Endodermal cell (in vitro differentiated cells): ENCODE data around the gene ABLIM1. TPM values are rescaled to one million over a fixed set of nuclear protein-coding genes. Genes with fewer than 3 reads are reported as not detected.

ENCODE experiments used
- DNase-seq: peaks from one replicate; pipeline ENCODE4 v3.0.0-alpha.2; 2017
- H3K27ac ChIP-seq: 2 replicates; pipeline ENCODE4 v1.5.1; 2013; ENCODE audit warnings: mild to moderate bottlenecking, low read depth, low read length, moderate library complexity
- H3K27me3 ChIP-seq: 2 replicates; pipeline ENCODE4 v1.6.1; 2013; ENCODE audit warnings: mild to moderate bottlenecking, low read length, moderate library complexity; ENCODE audit not compliant: insufficient read depth, control insufficient read depth, poor library complexity, severe bottlenecking
- H3K36me3 ChIP-seq: 2 replicates; pipeline ENCODE4 v1.7.0; 2013; ENCODE audit warnings: mild to moderate bottlenecking, low read length, moderate library complexity; ENCODE audit not compliant: control insufficient read depth, insufficient read depth
- H3K4me1 ChIP-seq: one replicate; pipeline ENCODE4 v1.7.0; 2013; ENCODE audit warnings: low read length; ENCODE audit not compliant: control insufficient read depth, insufficient read depth
- H3K4me3 ChIP-seq: 2 replicates; pipeline ENCODE4 v1.5.1; 2013; ENCODE audit warnings: mild to moderate bottlenecking, low read length, moderate library complexity
- H3K9ac ChIP-seq: 2 replicates; pipeline ENCODE4 v1.6.1; 2013; ENCODE audit warnings: mild to moderate bottlenecking, low read length, moderate library complexity; ENCODE audit not compliant: poor library complexity, severe bottlenecking; ENCODE audit errors: extremely low read depth
- H3K9me3 ChIP-seq: 2 replicates; pipeline ENCODE4 v1.6.1; 2013; ENCODE audit warnings: mild to moderate bottlenecking, low read length, moderate library complexity; ENCODE audit not compliant: control insufficient read depth
- H3K27ac Mint-ChIP-seq: 2 replicates; pipeline ENCODE4 v1.8.0; 2020; ENCODE audit warnings: mixed read lengths
- H3K27me3 Mint-ChIP-seq: 2 replicates; pipeline ENCODE4 v1.8.0; 2021; ENCODE audit warnings: mild to moderate bottlenecking, mixed read lengths; ENCODE audit not compliant: insufficient read depth
- H3K36me3 Mint-ChIP-seq: 2 replicates; pipeline ENCODE4 v1.8.0; 2020; ENCODE audit warnings: low read depth, mixed read lengths
- H3K4me1 Mint-ChIP-seq: 2 replicates; pipeline ENCODE4 v1.8.0; 2020; ENCODE audit warnings: mixed read lengths
- H3K4me3 Mint-ChIP-seq: 2 replicates; pipeline ENCODE4 v1.8.0; 2020; ENCODE audit warnings: mild to moderate bottlenecking, moderate library complexity, mixed read lengths
- H3K9me3 Mint-ChIP-seq: 2 replicates; pipeline ENCODE4 v1.8.0; 2020; ENCODE audit warnings: mild to moderate bottlenecking, mixed read lengths
- CTCF ChIP-seq: fragments of 200-600 bp; sonication (generic); conservative IDR thresholded peaks from 2 replicates; pipeline ENCODE4 v1.5.0; 2021; ENCODE audit warnings: antibody characterized with exemption, mild to moderate bottlenecking
- WGBS, 2 experiments: methylation state at CpG; one replicate each; pipeline versions ENCODE4 v1.1.5 to v1.1.7; 2013; ENCODE audit warnings: missing lambda C conversion rate in 2 of 2, mixed read lengths in 1 of 2; ENCODE audit not compliant: insufficient coverage in 1 of 2, insufficient read length in 1 of 2; 5-methylcytosine and 5-hydroxymethylcytosine counted together
- total RNA-seq, 2 donors: library from RNA; stranded (reverse); fragmentation: NEBNext Ultra II Directional in 1 of 2; extraction: Animal tissue kit (Norgen Biotek cat#: 25700) in 1 of 2; gene quantifications; 2 replicates in 1 of 2; 3 replicates in 1 of 2; pipeline ENCODE4 v1.2.1, GENCODE V29; 2021

ABLIM1 gene
- total RNA-seq, 2 donors from 2014 or later = 39.3 to 49.3 TPM

- H3K27ac ChIP-seq = no peak overlapping the region
- H3K27me3 Mint-ChIP-seq = peaks cover 2% of the 10 kb centered on the region
- no peak for TF ChIP-seq CTCF
- 96 to 100% methylated on average over 1 of the region's 1 CpG for WGBS, 2 experiments
- peaks cover 16% of the 10 kb centered on the region for H3K4me1 Mint-ChIP-seq
- H3K27me3 ChIP-seq = peaks cover 6% of the 10 kb centered on the region
- no peak overlapping the region for H3K4me3 Mint-ChIP-seq
- no peak overlapping the region for H3K9ac ChIP-seq
- no peak for DNase-seq
- no peaks in the 10 kb centered on the region for H3K36me3 Mint-ChIP-seq
- H3K4me1 ChIP-seq = peaks cover 13% of the 10 kb centered on the region
- H3K9me3 ChIP-seq = peaks cover 13% of the 10 kb centered on the region
- no peak overlapping the region for H3K27ac Mint-ChIP-seq
- H3K4me3 ChIP-seq = no peak overlapping the region
- peaks cover 11% of the 10 kb centered on the region for H3K9me3 Mint-ChIP-seq
- no peaks in the 10 kb centered on the region for H3K36me3 ChIP-seq
Measured at GRCh38 chr10:114665873-114666272, 7.8 kb upstream of the ABLIM1 start.

DNA sequence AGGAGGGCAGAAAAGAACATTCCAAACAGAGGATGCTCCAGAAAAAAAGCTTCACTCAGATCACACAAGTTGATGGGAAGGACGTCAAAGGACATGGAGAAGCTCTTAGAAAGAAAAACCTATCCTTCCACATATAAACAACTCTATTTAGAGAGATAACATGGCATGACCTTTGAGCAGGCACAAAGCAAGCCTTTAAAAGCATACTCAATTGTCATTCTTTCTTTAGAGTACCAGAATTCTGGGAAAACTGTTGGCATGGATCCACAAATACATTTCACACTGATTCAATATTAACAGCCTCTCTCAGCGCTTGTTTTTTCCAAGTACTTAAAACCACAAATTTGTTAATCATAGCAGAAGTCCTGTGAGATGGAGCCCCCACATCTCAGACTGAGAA is 7.3 kb upstream of the ABLIM1 start:
- H3K4me1 ChIP-seq = peaks cover 13% of the 10 kb centered on the region
- Mint-ChIP-seq H3K27ac (no peak overlapping the region), H3K9me3 (peaks cover 11% of the 10 kb centered on the region), H3K27me3 (peaks cover 2% of the 10 kb centered on the region), H3K4me1 (peaks cover 16% of the 10 kb centered on the region), H3K4me3 (no peak overlapping the region), H3K36me3 (no peaks in the 10 kb centered on the region)
- peaks cover 13% of the 10 kb centered on the region for H3K9me3 ChIP-seq
- no peak for DNase-seq
- H3K36me3 ChIP-seq = no peaks in the 10 kb centered on the region
- peaks cover 6% of the 10 kb centered on the region for H3K27me3 ChIP-seq
- H3K9ac ChIP-seq = no peak overlapping the region
- TF ChIP-seq CTCF = no peak
- no peak overlapping the region for H3K27ac ChIP-seq
- 88 to 90% methylated on average over 1 to 2 of the region's 2 CpGs for WGBS, 2 experiments
- no peak overlapping the region for H3K4me3 ChIP-seq

- no peaks in the 10 kb centered on the region for H3K27me3 ChIP-seq
- no peak for DNase-seq
- H3K4me1 ChIP-seq = peaks cover 13% of the 10 kb centered on the region
- no peaks in the 10 kb centered on the region for H3K36me3 Mint-ChIP-seq
- peaks cover 2% of the 10 kb centered on the region for H3K27me3 Mint-ChIP-seq
- no peak overlapping the region for H3K27ac ChIP-seq
- H3K27ac Mint-ChIP-seq = no peak overlapping the region
- H3K4me3 Mint-ChIP-seq = no peak overlapping the region
- H3K36me3 ChIP-seq = no peaks in the 10 kb centered on the region
- no peak overlapping the region for H3K4me3 ChIP-seq
- H3K4me1 Mint-ChIP-seq = peaks cover 16% of the 10 kb centered on the region
- TF ChIP-seq CTCF = no peak
- H3K9me3 ChIP-seq = peaks cover 13% of the 10 kb centered on the region
- no peak overlapping the region for H3K9ac ChIP-seq
- WGBS, 2 experiments = 90 to 92% methylated on average over 3 of the region's 4 CpGs
- peaks cover 11% of the 10 kb centered on the region for H3K9me3 Mint-ChIP-seq
Measured at GRCh38 chr10:114664127-114664526, 6.1 kb upstream of the ABLIM1 start.
